Measurements from ENCODE around the gene PAFAH2.

Gene PAFAH2

DNA sequence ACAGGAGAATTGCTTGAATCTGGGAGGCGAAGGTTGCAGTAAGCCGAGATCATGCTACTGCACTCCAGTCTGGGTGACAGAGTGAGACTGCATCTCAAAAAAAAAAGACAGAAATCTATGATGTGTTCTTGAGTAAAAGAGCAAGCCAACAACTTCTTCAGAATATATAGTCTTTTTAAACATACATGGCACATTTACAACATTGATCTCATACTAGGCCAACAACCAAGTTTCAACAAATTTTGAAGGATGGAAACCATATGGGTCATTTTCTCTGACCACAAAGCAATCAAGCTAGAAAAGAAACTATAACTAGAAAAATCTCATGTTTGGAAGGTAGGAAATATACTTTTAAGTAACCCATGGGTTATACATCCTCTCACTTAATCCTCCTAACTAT lies 38.3 kb downstream of the PAFAH2 start:
- TF ChIP-seq CTCF (conservative IDR thresholded peaks at IDR 0.05; ENCODE audit: low read depth, low read length) = no peak
- DNase-seq (ENCODE audit: low read depth) = no peak
- H3K4me3 ChIP-seq (ENCODE audit: low read length) = no peak overlapping the region

GRCh38 chr1:25958465-25958864 lies 39.4 kb downstream of the PAFAH2 start:
- no peak for DNase-seq (ENCODE audit: low read depth)
- TF ChIP-seq CTCF (conservative IDR thresholded peaks at IDR 0.05; ENCODE audit: low read depth, low read length) = no peak
- H3K4me3 ChIP-seq (ENCODE audit: low read length) = no peak overlapping the region

- no peak overlapping the region for H3K4me3 ChIP-seq (ENCODE audit: low read length)
- no peak for DNase-seq (ENCODE audit: low read depth)
- no peak for TF ChIP-seq CTCF (conservative IDR thresholded peaks at IDR 0.05; ENCODE audit: low read depth, low read length)
Measured at GRCh38 chr1:25955553-25955952, 42.3 kb downstream of the PAFAH2 start.

- TF ChIP-seq CTCF (conservative IDR thresholded peaks at IDR 0.05; ENCODE audit: low read depth, low read length) = no peak
- no peak for DNase-seq (ENCODE audit: low read depth)
- no peak overlapping the region for H3K4me3 ChIP-seq (ENCODE audit: low read length)
Measured at GRCh38 chr1:25954282-25954938, 43.5 kb downstream of the PAFAH2 start.

- DNase-seq (ENCODE audit: low read depth) = no peak
- TF ChIP-seq CTCF (conservative IDR thresholded peaks at IDR 0.05; ENCODE audit: low read depth, low read length) = no peak
- no peak overlapping the region for H3K4me3 ChIP-seq (ENCODE audit: low read length)
Measured at GRCh38 chr1:25952841-25953401, 44.9 kb downstream of the PAFAH2 start.

DNA sequence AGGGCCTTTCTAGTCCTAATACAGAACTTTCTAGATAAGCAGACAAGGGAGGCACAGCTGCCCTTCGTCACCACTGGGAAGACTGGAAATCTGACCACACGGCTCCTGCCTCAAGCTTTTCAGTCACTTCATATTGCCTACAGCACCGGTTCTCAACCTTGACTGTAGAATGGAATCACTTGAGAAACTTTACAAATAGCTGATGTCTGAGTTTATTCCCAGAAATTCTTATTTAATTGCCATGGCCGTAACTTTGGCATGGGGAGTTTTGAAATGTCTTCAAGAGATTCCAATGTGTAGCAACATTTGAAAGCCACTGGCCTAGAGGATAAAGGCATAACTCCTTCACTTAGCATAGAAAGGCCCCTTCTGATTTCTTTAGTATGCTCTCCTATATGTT lies 49.2 kb downstream of the PAFAH2 start:
- no peak for TF ChIP-seq CTCF (conservative IDR thresholded peaks at IDR 0.05; ENCODE audit: low read depth, low read length)
- DNase-seq (ENCODE audit: low read depth) = no peak
- H3K4me3 ChIP-seq (ENCODE audit: low read length) = no peak overlapping the region

DNA sequence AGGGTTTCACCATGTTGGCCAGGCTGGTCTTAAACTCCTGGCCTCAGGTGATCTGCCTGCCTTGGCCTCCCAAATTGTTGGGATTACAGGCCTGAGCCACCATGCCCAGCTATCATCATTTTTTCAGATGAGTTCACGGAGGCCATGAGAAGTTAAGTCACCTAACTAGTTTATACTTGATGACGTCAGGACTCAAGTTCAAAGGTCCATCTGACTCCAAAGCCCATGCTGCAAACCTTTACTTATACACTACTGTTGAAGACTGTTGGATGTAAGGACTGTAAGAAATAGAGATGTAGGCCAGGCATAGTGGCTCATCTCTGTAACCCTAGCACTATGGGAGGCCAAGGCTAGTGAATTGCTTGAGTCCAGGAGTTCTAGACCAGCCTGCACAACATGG lies 50.8 kb downstream of the PAFAH2 start:
- no peak overlapping the region for H3K4me3 ChIP-seq (ENCODE audit: low read length)
- no peak for DNase-seq (ENCODE audit: low read depth)
- no peak for TF ChIP-seq CTCF (conservative IDR thresholded peaks at IDR 0.05; ENCODE audit: low read depth, low read length)
